ENCODE data around the gene CDK3. TPM values are rescaled to one million over a fixed set of nuclear protein-coding genes. Genes with fewer than 3 reads are reported as not detected.

The CDK3 gene
- total RNA-seq, result 0.66 and 1.9 TPM in 2 replicates

GRCh38 chr17:76000755-76001521 is at the start of gene CDK3:
Gene CDK3 (plus strand): TSS chr17:76000855. CDS start chr17:76001426, 571 bp downstream.

GRCh38 chr17:75978938-75979704 is 21.5 kb upstream of the CDK3 start, which contains the start of the genes ACOX1 and TEN1:
Gene ACOX1 (minus strand): TSS chr17:75979166. CDS start chr17:75979073, 93 bp downstream.
Gene TEN1 (plus strand): TSS chr17:75979240. CDS start chr17:75986193, 6,953 bp downstream.

GRCh38 chr17:76027159-76027839 is 26.6 kb downstream of the CDK3 start, which contains the start of gene EVPL:
Gene EVPL (minus strand): TSS chr17:76027306. CDS start chr17:76027198, 108 bp downstream.

Other genes starting within 250 kb of the CDK3 start
- 24.7 and 37.7 TPM in 2 replicates for gene GALK1, start 235.7 kb upstream of the CDK3 start, total RNA-seq
- 15.3 and 24.6 TPM in 2 replicates for gene UNK, start 216.0 kb upstream of the CDK3 start, total RNA-seq
- 1.8 and 2.3 TPM in 2 replicates for gene UNC13D, start 156.5 kb upstream of the CDK3 start, total RNA-seq
- 23.0 and 64.6 TPM in 2 replicates for gene WBP2, start 145.5 kb upstream of the CDK3 start, total RNA-seq
- gene TRIM47, start 122.3 kb upstream of the CDK3 start, total RNA-seq, result 15.3 and 18.6 TPM in 2 replicates
- 14.4 and 26.5 TPM in 2 replicates for gene TRIM65, start 103.9 kb upstream of the CDK3 start, total RNA-seq
- gene MRPL38, start 96.0 kb upstream of the CDK3 start, total RNA-seq, result 35.5 and 44.2 TPM in 2 replicates
- gene FBF1, start 59.8 kb upstream of the CDK3 start, total RNA-seq, result 5.3 and 14.7 TPM in 2 replicates
- 43.1 and 66.6 TPM in 2 replicates for gene ACOX1, start 21.7 kb upstream of the CDK3 start, total RNA-seq
- gene TEN1, start 21.6 kb upstream of the CDK3 start, total RNA-seq, result 15.3 and 18.6 TPM in 2 replicates
- gene EVPL, start 26.5 kb downstream of the CDK3 start, total RNA-seq, result 0.29 TPM in 1 of 2 replicates, not detected in the other
- 36.9 and 48.4 TPM in 2 replicates for gene SRP68, start 71.7 kb downstream of the CDK3 start, total RNA-seq
- gene GALR2, start 73.9 kb downstream of the CDK3 start, total RNA-seq, result 0.14 and 0.22 TPM in 2 replicates
- gene ZACN, start 78.3 kb downstream of the CDK3 start, total RNA-seq, result not detected in 2 replicates
- 96.9 and 131 TPM in 2 replicates for gene EXOC7, start 102.9 kb downstream of the CDK3 start, total RNA-seq
- not detected in 2 replicates for gene FOXJ1, start 140.4 kb downstream of the CDK3 start, total RNA-seq
- 0.44 and 5.2 TPM in 2 replicates for gene RNF157, start 239.6 kb downstream of the CDK3 start, total RNA-seq

All from placental pericyte (primary cell).